IPS DF 4.7 (cell line): ENCODE data around the gene GRB2.
"Not testable (repeated sequence)": the region's sequence is repeated elsewhere in the genome, so short reads cannot be mapped to it uniquely, and the experiment has no call there.

Experiments used
- DNase-seq: peaks from one replicate; pipeline ENCODE4 v3.0.0-alpha.2; 2013; ENCODE audit warnings: low spot score; ENCODE audit errors: extremely low read depth

The GRB2 gene

DNA sequence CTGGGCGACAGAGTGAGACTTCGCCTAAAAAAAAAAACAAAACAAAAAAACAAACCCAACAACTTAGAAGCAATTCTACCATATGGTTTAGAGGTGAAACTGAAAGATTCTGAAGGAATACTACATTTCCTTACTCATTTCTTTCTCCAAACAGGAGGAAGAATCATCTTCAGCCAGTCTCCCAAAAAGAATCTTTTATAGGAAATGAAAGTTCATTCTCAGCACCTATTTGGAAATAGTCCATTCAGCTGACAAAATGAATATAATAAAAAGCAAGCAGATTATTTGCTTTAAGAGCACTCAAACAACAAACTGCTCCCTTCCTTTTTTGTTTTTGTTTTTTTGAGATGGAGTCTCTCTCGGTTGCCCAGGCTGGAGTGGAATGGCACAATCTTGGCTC, 17.7 kb downstream of the GRB2 start:
- DNase-seq: no peak

- no peak for DNase-seq
Measured at GRCh38 chr17:75386430-75386829, 19.0 kb downstream of the GRB2 start.

- DNase-seq: no peak
Measured at GRCh38 chr17:75384751-75385150, 20.7 kb downstream of the GRB2 start.

- no peak for DNase-seq
Measured at GRCh38 chr17:75383842-75384195, 21.7 kb downstream of the GRB2 start.

GRCh38 chr17:75380750-75381149, 24.7 kb downstream of the GRB2 start:
- DNase-seq: no peak

- DNase-seq: no peak
Measured at GRCh38 chr17:75380315-75380714, 25.2 kb downstream of the GRB2 start.

GRCh38 chr17:75379426-75379825, 26.1 kb downstream of the GRB2 start:
- DNase-seq: not testable (repeated sequence)

- DNase-seq: no peak
Measured at GRCh38 chr17:75373280-75373679, 32.2 kb downstream of the GRB2 start.

GRCh38 chr17:75371981-75372380, 33.5 kb downstream of the GRB2 start:
- DNase-seq: no peak

- no peak for DNase-seq
Measured at GRCh38 chr17:75371339-75371738, 34.1 kb downstream of the GRB2 start.

GRCh38 chr17:75370286-75370915, 35.1 kb downstream of the GRB2 start:
- no peak for DNase-seq

GRCh38 chr17:75367838-75368789, 37.4 kb downstream of the GRB2 start:
- DNase-seq: not testable (repeated sequence)

- DNase-seq: no peak
Measured at GRCh38 chr17:75367312-75367711, 38.2 kb downstream of the GRB2 start.

- no peak for DNase-seq
Measured at GRCh38 chr17:75366432-75366831, 39.0 kb downstream of the GRB2 start.

DNA sequence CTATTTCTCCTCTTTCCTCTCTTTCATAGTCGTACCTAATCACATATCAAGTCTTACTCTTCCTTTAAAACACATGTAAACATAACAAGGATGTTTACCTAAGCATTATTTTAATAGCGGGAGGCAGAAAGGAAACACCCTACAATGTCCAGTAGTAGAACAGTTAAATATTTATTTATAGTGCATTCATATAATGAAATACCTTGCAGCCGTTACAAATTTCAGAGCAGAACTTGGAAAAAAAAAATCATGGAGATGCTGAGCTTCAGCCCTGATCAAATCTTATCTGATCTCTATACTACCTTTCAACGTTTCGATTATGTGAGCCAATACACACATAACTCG, 39.6 kb downstream of the GRB2 start:
- DNase-seq: no peak

DNA sequence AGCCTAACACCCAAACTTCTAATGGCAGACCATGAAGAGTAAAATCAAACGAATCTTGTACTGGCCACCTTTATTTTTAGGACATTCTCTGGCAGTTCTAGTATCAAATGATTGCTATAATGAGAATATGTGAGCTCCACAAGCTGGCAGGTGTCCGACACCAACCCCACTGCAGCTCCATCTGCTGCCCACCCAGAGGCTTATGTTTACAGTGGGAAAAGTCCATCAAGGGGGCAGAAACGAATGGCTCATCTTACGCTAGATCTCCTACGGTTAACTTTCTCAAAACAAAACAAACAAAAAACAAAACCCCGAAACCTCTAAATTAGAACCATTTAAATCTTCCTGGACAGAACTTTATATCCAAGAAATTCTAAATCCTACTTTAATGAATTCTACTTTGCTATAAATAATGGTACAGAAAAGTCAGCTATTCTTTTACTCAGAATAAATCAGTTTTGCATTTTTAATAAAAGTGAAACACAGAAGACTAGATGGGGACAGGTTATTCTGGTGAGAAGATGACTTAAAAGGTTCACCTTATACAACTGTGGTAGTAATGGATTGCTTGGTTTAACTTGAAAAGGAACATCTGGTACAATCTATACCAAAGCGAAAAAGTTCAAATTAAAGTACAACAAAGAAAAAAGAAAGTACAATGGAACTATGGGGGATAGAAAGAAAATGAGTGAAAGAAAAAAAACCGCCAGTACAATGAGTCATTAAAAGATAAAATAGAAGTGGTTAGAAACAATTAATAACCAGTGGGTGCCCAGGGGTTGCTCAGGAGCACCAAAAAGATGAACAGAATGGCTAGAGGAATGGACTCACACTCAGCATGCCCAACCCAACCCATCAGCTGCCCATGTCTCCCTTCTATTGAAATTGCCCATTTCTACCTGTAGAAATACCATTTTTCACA, 40.2 kb downstream of the GRB2 start:
- no peak for DNase-seq

DNA sequence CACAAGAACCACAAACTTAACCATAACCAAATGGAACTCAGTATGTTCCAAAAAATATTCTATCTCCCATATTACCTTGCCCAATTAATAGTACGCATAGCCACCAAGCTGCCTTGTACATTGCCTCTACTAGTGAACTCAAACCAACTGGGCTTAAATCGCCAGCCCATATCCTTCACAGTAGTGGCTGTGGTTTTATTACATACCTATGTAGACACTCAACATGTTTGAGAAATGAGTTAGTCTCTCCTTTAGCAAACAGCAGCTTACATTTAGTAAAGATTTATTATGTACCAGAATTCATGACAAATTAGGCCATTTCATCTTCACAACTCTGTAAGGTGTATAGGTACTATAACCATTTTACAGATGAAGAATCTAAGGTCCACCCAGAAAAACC, 41.4 kb downstream of the GRB2 start:
- DNase-seq: no peak

DNA sequence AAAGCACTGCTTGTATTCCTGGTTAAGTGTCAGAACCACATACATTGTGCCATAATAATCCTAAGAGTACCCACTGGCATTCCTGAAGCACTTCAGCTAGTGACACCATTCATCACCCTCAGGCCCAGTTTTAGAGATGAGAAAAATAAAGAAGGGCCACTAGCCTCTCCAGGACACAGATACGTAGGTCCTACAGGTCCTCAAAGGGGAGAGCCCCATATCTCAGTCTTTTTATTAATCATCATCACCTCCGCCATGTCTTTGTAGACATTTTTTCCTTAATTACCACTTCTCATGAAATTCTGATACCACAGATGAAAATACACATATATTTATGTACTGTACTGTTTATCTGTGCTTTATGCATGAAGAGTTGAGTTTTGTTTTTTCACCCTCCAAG, 43.5 kb downstream of the GRB2 start:
- DNase-seq: no peak

DNA sequence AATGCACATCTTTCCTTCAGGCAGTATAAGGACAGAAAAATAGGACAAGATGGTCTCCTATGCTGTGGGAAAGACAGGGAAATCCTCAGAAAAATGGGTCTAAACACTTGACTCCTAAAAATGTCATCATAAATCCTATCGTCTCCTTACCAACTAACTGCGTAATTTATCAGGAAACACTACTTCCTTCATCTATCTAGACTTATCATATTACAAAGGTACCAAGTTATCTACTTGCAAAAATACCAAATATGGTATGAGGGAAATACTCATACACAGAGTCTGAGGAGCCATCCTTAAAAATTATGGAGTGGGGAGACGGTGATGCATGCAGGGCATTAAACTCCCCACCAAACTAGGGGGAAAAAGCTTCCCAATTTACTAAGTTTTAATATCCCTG, 44.1 kb downstream of the GRB2 start:
- no peak for DNase-seq

- DNase-seq: no peak
Measured at GRCh38 chr17:75356260-75356937, 49.1 kb downstream of the GRB2 start.

DNA sequence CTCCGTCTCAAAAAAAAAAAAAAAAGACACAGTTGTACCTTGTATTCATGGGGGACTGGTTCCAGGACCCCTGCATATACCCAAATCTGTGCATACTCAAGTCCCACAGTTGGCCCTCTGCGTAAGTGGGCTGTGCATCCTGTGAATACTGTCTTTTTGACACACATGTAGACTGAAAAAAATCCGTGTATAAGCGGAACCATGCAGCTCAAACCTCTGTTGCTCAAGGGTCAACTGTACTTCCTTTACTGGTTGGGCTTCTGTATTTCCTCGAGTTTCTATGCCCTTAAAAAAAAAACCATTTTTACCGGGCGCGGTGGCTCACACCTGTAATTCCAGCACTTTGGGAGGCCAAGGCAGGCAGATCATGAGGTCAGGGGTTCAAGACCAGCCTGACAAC, 52.3 kb downstream of the GRB2 start:
- DNase-seq: no peak
